ENCODE measurements around the gene SF3B6.

Gene SF3B6

DNA sequence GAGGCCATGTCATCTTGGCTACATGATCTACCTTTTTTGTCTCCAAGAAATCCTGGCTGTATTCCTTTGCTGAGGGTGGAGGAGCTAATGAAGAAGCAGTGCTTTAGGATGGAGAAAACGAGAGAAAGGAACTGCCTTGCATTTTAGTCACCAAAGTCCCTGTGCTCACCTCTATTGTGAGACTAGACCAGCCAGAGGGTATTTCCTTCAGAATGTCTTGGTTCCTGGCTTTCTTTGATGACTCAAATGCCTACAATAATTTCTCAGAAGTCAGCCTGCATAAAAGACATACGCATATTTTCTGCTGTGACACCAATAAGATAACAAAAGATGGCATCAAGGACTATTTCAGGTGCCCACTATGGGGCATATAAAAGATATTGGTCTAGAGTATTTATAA lies 10.8 kb downstream of the SF3B6 start:
- Mint-ChIP-seq H3K4me1 (no peaks in the 10 kb centered on the region), H3K4me3 (no peak overlapping the region), H3K27ac (no peak overlapping the region), H3K27me3 (ENCODE audit: low read depth) (no peaks in the 10 kb centered on the region), H3K36me3 (ENCODE audit: low read depth) (peaks cover 40% of the 10 kb centered on the region), H3K9me3 (no peaks in the 10 kb centered on the region)
- TF ChIP-seq, protein P1, sequence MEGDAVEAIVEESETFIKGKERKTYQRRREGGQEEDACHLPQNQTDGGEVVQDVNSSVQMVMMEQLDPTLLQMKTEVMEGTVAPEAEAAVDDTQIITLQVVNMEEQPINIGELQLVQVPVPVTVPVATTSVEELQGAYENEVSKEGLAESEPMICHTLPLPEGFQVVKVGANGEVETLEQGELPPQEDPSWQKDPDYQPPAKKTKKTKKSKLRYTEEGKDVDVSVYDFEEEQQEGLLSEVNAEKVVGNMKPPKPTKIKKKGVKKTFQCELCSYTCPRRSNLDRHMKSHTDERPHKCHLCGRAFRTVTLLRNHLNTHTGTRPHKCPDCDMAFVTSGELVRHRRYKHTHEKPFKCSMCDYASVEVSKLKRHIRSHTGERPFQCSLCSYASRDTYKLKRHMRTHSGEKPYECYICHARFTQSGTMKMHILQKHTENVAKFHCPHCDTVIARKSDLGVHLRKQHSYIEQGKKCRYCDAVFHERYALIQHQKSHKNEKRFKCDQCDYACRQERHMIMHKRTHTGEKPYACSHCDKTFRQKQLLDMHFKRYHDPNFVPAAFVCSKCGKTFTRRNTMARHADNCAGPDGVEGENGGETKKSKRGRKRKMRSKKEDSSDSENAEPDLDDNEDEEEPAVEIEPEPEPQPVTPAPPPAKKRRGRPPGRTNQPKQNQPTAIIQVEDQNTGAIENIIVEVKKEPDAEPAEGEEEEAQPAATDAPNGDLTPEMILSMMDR (IDR thresholded peaks at IDR 0.05; ENCODE audit: unreplicated experiment in 3 of 3), result no peak

DNA sequence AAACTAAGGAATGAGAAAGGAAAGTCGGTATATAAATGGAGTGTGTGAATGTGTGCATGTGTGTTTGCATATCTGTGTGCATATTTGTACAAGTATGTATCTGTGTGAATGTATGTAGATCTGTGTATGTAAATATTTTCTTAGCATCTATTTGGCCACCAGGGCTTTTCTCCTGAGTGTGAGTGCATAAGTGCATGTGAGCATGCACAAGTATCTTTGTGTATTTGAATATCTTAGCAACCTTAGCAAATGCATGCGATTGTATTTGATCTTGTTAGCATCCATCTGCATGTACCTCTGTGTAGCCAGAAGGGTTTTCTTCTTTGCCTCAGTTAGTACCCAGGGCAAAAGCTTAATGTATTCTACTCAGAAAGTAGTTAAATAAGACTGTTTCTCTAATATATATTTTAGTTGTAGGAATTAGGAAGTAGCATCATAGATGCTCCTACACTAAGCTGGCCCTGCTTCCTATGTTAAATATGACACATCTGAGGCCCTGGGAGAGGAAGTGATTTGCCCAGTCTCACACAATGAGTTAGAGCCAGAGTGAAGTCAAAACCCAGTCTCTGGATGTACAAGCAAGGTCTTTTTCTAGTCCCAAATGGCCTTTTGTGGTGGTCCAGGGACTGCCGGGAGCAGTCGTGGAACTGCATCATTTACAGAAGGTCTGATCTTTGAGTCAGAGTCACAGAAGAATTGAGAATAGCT lies 17.4 kb downstream of the SF3B6 start:
- H3K27ac Mint-ChIP-seq, result no peak overlapping the region
- no peak overlapping the region for H3K4me3 Mint-ChIP-seq
- TF ChIP-seq, protein P1 (IDR thresholded peaks at IDR 0.05; ENCODE audit: unreplicated experiment in 3 of 3), result no peak
- H3K4me1 Mint-ChIP-seq, result no peaks in the 10 kb centered on the region
- H3K36me3 Mint-ChIP-seq (ENCODE audit: low read depth), result peaks cover 8% of the 10 kb centered on the region
- no peaks in the 10 kb centered on the region for H3K27me3 Mint-ChIP-seq (ENCODE audit: low read depth)
- H3K9me3 Mint-ChIP-seq, result no peaks in the 10 kb centered on the region

GRCh38 chr2:24055750-24056149 lies 20.4 kb downstream of the SF3B6 start:
- Mint-ChIP-seq H3K9me3 (no peaks in the 10 kb centered on the region), H3K4me1 (no peaks in the 10 kb centered on the region), H3K27me3 (ENCODE audit: low read depth) (no peaks in the 10 kb centered on the region), H3K27ac (no peak overlapping the region), H3K36me3 (ENCODE audit: low read depth) (peaks cover 4% of the 10 kb centered on the region), H3K4me3 (no peak overlapping the region)
- TF ChIP-seq, protein P1 (IDR thresholded peaks at IDR 0.05; ENCODE audit: unreplicated experiment in 3 of 3), result no peak

- Mint-ChIP-seq H3K27ac (no peak overlapping the region), H3K4me3 (no peak overlapping the region), H3K27me3 (ENCODE audit: low read depth) (no peaks in the 10 kb centered on the region), H3K36me3 (ENCODE audit: low read depth) (peaks cover 4% of the 10 kb centered on the region), H3K9me3 (no peaks in the 10 kb centered on the region), H3K4me1 (no peaks in the 10 kb centered on the region)
- TF ChIP-seq, protein P1 (IDR thresholded peaks at IDR 0.05; ENCODE audit: unreplicated experiment in 3 of 3), result no peak
Measured at GRCh38 chr2:24054366-24055010, 21.6 kb downstream of the SF3B6 start.

DNA sequence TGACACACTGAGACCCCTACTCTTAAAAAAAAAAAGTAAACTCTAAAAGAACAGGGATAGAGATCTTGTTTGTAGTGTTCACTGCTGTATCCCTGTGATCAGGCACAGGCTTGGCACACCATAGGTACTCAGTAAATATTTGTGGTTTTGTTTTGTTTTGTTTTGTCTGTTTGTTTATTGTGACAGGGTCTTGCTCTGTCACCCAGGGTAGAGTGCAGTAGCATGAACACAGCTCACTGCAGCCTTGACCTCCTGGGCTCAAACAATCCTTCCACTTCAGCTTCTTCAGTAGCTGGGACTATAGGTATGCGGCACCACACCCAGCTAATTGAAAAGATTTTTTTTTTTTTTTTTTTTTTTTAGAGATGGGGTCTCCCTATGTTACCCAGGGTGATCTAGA lies 23.2 kb downstream of the SF3B6 start:
- H3K4me3 Mint-ChIP-seq, result no peak overlapping the region
- TF ChIP-seq, protein P1 (IDR thresholded peaks at IDR 0.05; ENCODE audit: unreplicated experiment in 3 of 3), result no peak

GRCh38 chr2:24051833-24052232 lies 24.3 kb downstream of the SF3B6 start:
- Mint-ChIP-seq H3K27ac (no peak overlapping the region), H3K9me3 (no peaks in the 10 kb centered on the region), H3K36me3 (ENCODE audit: low read depth) (peaks cover 4% of the 10 kb centered on the region), H3K4me1 (peaks cover 5% of the 10 kb centered on the region), H3K27me3 (ENCODE audit: low read depth) (no peaks in the 10 kb centered on the region), H3K4me3 (no peak overlapping the region)
- TF ChIP-seq, protein P1 (IDR thresholded peaks at IDR 0.05; ENCODE audit: unreplicated experiment in 3 of 3), result no peak

More for the DNA sequence above, 23.2 kb downstream of the SF3B6 start:
- Mint-ChIP-seq H3K4me1 (no peaks in the 10 kb centered on the region), H3K27me3 (ENCODE audit: low read depth) (no peaks in the 10 kb centered on the region), H3K9me3 (no peaks in the 10 kb centered on the region), H3K36me3 (ENCODE audit: low read depth) (peaks cover 4% of the 10 kb centered on the region), H3K27ac (no peak overlapping the region)

Data from nephron (organoid).